Hematopoietic multipotent progenitor cell treated with erythropoietin and hydrocortisone succinate and interleukin-3 and kit ligand, for 6 days (in vitro differentiated cells): ENCODE results near the gene MCAM.

Source experiments
- DNase-seq: peaks from one replicate; pipeline ENCODE4 v3.0.0-alpha.2; 2015

MCAM gene, protein sequence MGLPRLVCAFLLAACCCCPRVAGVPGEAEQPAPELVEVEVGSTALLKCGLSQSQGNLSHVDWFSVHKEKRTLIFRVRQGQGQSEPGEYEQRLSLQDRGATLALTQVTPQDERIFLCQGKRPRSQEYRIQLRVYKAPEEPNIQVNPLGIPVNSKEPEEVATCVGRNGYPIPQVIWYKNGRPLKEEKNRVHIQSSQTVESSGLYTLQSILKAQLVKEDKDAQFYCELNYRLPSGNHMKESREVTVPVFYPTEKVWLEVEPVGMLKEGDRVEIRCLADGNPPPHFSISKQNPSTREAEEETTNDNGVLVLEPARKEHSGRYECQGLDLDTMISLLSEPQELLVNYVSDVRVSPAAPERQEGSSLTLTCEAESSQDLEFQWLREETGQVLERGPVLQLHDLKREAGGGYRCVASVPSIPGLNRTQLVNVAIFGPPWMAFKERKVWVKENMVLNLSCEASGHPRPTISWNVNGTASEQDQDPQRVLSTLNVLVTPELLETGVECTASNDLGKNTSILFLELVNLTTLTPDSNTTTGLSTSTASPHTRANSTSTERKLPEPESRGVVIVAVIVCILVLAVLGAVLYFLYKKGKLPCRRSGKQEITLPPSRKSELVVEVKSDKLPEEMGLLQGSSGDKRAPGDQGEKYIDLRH

GRCh38 chr11:119316729-119317591, at the start of gene MCAM:
Gene MCAM, minus strand, starts transcription at chr11:119317130. Its CDS starts 29 bp downstream, at chr11:119317101.
- DNase-seq, result no peak

- no peak for DNase-seq
Observed at GRCh38 chr11:119365071-119365591, 48.2 kb upstream of the MCAM start.

DNA sequence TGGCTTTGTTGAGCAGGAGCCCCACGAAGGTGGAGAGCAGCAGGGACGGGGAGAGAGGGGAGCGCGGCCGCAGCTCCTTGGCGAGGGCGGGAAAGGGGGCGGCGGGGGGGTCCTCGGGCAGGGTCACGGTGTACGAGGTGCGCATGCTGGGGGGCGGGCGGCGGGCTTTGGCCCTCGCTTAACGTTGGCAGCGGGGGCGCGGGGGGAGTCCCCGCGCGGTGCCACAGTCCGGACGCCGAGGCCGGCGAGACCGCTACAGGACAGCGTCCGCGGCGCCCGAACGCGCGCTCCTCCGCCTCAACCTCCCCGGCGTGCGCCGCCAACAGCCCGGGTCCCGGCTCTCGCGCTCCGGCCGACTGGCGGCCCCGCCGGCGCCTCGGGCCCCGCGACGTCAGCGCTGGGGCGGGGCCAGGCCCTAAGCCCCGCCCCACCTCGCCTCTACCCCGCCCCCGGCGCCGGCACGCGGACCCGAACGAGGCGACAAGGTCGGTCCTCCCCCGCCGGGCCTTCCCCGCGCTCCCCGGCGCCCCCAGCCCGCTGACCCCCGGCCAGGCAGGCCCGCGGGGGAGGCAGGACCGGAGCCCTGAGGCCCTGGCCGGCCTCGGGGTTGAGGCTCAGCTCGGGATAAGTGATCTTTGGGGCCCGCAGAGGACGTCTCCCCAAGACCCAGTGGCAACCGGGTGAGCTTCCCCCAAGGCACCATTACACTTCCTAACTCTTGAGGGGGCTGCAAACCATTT, 47.1 kb upstream of the MCAM start:
- peak; percentile 58 for DNase-seq

DNA sequence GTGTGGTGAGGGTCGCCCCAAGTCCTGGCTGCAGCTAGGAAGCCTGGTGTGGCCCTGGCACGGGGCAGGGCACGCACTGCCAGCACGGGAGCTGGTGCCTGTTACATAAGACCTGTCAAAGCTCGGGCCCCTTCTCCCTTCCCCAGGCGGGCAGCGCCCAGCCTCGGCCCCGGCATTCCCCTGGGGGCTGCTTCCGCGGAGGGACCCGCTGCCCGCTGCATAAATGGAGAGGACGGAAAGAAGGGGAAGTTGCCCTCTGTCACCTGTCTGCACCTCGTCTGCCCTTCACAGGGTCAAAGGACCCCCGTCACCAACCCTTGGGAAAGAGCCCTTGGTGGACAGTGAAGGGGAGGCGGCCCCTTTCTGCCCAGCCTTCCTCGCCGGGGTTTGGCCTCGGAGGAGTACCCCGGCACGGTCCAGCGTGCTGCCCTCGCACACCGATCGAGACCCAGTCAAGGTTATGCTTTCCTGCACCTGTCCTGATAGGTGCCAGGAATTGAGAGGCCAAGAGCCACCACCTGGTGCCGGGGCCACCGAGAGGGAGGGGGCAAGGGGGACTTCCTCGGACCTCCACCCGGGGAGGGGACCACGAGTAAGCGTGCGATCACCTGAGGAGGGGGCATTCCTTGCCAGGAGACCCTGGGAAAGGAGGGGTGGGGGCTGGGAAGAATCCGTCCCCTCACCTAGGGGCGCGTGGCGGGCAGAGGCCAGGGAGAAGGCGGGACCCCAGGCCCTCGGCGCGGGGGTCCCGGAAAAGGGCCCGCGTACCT, 46.3 kb upstream of the MCAM start:
- no peak for DNase-seq

- DNase-seq, result no peak
Observed at GRCh38 chr11:119362741-119363080, 45.8 kb upstream of the MCAM start.

GRCh38 chr11:119361941-119362725, 45.2 kb upstream of the MCAM start:
- no peak for DNase-seq

DNA sequence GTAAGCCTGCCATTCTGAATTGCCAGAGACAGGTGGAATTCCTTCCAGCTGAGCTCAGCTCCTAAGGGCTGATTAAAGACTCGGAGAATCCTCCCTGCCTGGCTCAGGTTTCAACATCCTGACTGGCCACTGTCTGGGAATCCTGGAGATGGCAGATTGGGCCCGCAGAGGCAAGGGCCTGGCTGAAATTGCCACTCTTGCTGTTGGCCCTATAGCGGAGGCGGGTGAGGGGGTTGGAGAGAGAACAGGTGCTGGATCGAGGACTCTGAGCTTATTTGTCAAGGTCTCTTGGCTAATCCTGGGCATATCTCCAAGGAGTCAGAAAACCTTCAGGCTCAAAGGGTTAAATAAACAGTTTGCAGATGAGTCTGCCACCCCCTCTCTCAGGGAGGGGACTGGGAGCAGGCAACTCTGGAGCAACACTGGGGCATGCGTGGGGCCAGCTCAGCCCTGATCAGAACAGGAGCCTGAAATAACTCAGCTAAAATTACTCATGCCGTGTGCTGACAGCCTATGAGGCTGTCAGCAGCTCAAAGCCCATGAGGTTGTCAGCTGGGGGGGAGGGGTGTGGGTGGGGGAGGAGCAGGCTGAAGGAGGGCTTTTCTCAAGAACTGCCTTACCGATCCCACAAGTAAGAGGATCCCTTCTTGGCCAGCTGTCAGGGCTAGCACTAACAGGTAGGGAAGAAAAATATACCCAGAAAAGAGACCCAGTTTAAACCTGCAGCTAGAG, 44.3 kb upstream of the MCAM start:
- DNase-seq, result no peak

GRCh38 chr11:119359365-119360214, 42.7 kb upstream of the MCAM start:
- DNase-seq, result no peak

- DNase-seq, result no peak
Observed at GRCh38 chr11:119357074-119357473, 40.1 kb upstream of the MCAM start.

GRCh38 chr11:119356349-119357031, 39.6 kb upstream of the MCAM start:
- DNase-seq, result peak; percentile 88

GRCh38 chr11:119355091-119355843, 38.3 kb upstream of the MCAM start:
- no peak for DNase-seq

GRCh38 chr11:119352857-119353260, 35.9 kb upstream of the MCAM start:
- DNase-seq, result no peak

GRCh38 chr11:119351232-119351631, 34.3 kb upstream of the MCAM start:
- no peak for DNase-seq

DNA sequence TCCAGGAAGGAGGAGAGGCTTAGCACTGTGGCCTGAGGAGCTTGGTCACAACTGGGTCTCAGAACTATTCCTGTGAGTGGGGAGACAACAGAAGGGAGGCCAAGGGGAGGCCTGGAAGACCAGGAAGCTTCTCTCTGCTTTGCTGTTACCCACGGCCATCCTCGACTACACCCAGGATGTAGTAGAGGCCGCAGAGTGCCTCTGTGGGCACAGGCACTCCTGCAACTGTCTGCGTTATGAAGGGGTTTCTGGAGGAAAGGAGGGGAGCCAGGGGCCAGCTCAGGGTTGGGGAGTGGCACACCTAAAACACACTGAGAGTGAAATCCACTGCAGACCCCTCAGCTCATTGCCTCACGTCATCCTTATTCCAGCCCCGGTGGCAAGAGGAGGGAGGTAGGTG, 33.4 kb upstream of the MCAM start:
- DNase-seq, result no peak

DNA sequence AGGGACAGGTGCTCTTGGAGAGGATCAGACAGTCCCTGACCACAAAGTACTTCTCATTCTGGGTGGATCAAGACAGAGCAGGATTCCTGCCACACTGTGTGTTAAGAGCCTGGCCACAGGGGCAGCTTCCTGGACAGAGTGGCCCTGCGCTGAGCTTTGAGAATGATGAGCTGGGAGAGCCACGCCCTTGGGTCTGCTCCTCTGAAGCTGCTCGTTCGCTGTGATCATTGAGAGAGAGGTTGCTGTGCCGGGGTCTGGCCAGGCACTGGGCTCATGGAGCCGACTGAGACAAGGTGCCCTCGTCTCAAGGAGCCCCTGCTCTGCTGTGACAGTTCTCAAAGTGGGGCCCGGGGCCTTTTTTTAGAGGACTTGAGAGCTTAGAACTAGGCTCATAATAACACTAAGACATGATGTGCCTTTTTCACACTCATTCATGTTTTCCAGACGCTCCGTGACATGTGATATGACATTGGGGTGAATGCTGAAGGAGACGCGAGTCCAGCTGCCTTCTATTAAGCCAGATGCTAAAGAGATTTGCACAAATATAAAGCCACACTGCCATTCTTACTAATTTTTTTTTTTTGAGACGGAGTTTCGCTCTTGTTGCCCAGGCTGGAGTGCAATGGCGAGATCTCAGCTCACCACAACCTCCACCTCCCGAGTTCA, 31.1 kb upstream of the MCAM start:
- DNase-seq, result no peak

- DNase-seq, result no peak
Observed at GRCh38 chr11:119347242-119347641, 30.3 kb upstream of the MCAM start.

- DNase-seq, result no peak
Observed at GRCh38 chr11:119346605-119347004, 29.7 kb upstream of the MCAM start, which contains the start of gene MFRP. Gene MFRP, minus strand, starts transcription at chr11:119346705. Its CDS starts 192 bp downstream, at chr11:119346513.
